ENCODE measurements around the gene OR6S1. TPM values are rescaled to one million over a fixed set of nuclear protein-coding genes. Genes with fewer than 3 reads are reported as not detected.
"Not testable (repeated sequence)": the region's sequence is repeated elsewhere in the genome, so short reads cannot be mapped to it uniquely, and the experiment has no call there.

The OR6S1 gene
- polyA plus RNA-seq, 1 donor = not detected

GRCh38 chr14:20652996-20653975, 11.8 kb upstream of the OR6S1 start:
- DNase-seq = peak in 1 of 2 donors; percentile 66
- Histone ChIP-seq H3K36me3 (ENCODE audit: control insufficient read depth, insufficient read depth, low read length) (no peaks in the 10 kb centered on the region), H3K4me3 (ENCODE audit: low read length) (peak overlapping the region; percentile 7), H3K9me3 (ENCODE audit: control insufficient read depth, low read depth, low read length) (no peaks in the 10 kb centered on the region), H3K27ac (ENCODE audit: low read length) (no peak overlapping the region), H3K4me1 (ENCODE audit: control insufficient read depth, insufficient read depth, low read length) (peaks cover 11% of the 10 kb centered on the region), H3K27me3 (ENCODE audit: control insufficient read depth, insufficient read depth, low read length) (peaks cover 26% of the 10 kb centered on the region)
- WGBS (ENCODE audit: insufficient coverage, low lambda C conversion rate) = no CpG with 5 or more reads among the region's 39 CpGs

GRCh38 chr14:20645481-20645880, 4.0 kb upstream of the OR6S1 start:
- Histone ChIP-seq H3K4me1 (ENCODE audit: control insufficient read depth, insufficient read depth, low read length) (no peaks in the 10 kb centered on the region), H3K36me3 (ENCODE audit: control insufficient read depth, insufficient read depth, low read length) (no peaks in the 10 kb centered on the region), H3K27me3 (ENCODE audit: control insufficient read depth, insufficient read depth, low read length) (peaks cover 3% of the 10 kb centered on the region), H3K4me3 (ENCODE audit: low read length) (no peak overlapping the region), H3K27ac (ENCODE audit: low read length) (no peak overlapping the region), H3K9me3 (ENCODE audit: control insufficient read depth, low read depth, low read length) (no peaks in the 10 kb centered on the region)
- DNase-seq = no peak
- no CpG with 5 or more reads among the region's 1 CpG for WGBS (ENCODE audit: insufficient coverage, low lambda C conversion rate)

- WGBS (ENCODE audit: insufficient coverage, low lambda C conversion rate) = no CpG with 5 or more reads among the region's 2 CpGs
- Histone ChIP-seq H3K9me3 (ENCODE audit: control insufficient read depth, low read depth, low read length) (no peaks in the 10 kb centered on the region), H3K4me1 (ENCODE audit: control insufficient read depth, insufficient read depth, low read length) (no peaks in the 10 kb centered on the region), H3K36me3 (ENCODE audit: control insufficient read depth, insufficient read depth, low read length) (no peaks in the 10 kb centered on the region), H3K27me3 (ENCODE audit: control insufficient read depth, insufficient read depth, low read length) (peaks cover 3% of the 10 kb centered on the region), H3K4me3 (ENCODE audit: low read length) (no peak overlapping the region), H3K27ac (ENCODE audit: low read length) (no peak overlapping the region)
- DNase-seq = no peak
Measured at GRCh38 chr14:20644520-20644919, 3.0 kb upstream of the OR6S1 start.

DNA sequence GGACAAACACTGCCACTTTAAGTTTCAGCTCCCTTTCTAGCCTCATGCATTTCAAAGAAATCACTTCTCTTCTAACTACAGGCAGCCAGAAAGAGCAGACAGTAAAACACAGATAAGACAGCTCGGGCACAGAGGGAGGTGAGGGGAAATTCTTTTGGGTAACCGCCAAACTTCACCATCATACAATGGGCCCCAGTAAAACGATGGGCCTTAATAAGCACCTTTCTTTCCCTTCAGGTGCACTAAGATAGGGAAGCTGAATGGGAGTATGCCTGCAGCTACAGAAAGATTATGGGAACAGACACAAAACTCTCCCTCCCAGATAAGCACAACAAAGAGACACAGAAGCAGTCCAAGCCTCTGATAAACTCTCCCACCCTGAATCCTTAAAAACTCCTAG, 1.3 kb upstream of the OR6S1 start:
- DNase-seq; H3K4me3 ChIP-seq (ENCODE audit: low read length); H3K27me3 ChIP-seq (ENCODE audit: control insufficient read depth, insufficient read depth, low read length); H3K4me1 ChIP-seq (ENCODE audit: control insufficient read depth, insufficient read depth, low read length); H3K9me3 ChIP-seq (ENCODE audit: control insufficient read depth, low read depth, low read length); H3K27ac ChIP-seq (ENCODE audit: low read length); H3K36me3 ChIP-seq (ENCODE audit: control insufficient read depth, insufficient read depth, low read length): not testable (repeated sequence)
- no CpG with 5 or more reads among the region's 3 CpGs for WGBS (ENCODE audit: insufficient coverage, low lambda C conversion rate)

- no CpG with 5 or more reads among the region's 7 CpGs for WGBS (ENCODE audit: insufficient coverage, low lambda C conversion rate)
- Histone ChIP-seq H3K27ac (ENCODE audit: low read length) (no peak overlapping the region), H3K36me3 (ENCODE audit: control insufficient read depth, insufficient read depth, low read length) (no peaks in the 10 kb centered on the region), H3K27me3 (ENCODE audit: control insufficient read depth, insufficient read depth, low read length) (no peaks in the 10 kb centered on the region), H3K4me3 (ENCODE audit: low read length) (no peak overlapping the region), H3K9me3 (ENCODE audit: control insufficient read depth, low read depth, low read length) (no peaks in the 10 kb centered on the region), H3K4me1 (ENCODE audit: control insufficient read depth, insufficient read depth, low read length) (no peaks in the 10 kb centered on the region)
- no peak for DNase-seq
Measured at GRCh38 chr14:20642182-20642581, 691 bp upstream of the OR6S1 start.

GRCh38 chr14:20632831-20633691, 8.4 kb downstream of the OR6S1 start:
- H3K4me1 ChIP-seq (ENCODE audit: control insufficient read depth, insufficient read depth, low read length) = peaks cover 7% of the 10 kb centered on the region
- no peak overlapping the region for H3K27ac ChIP-seq (ENCODE audit: low read length)
- H3K36me3 ChIP-seq (ENCODE audit: control insufficient read depth, insufficient read depth, low read length) = no peaks in the 10 kb centered on the region
- H3K27me3 ChIP-seq (ENCODE audit: control insufficient read depth, insufficient read depth, low read length) = peaks cover 32% of the 10 kb centered on the region
- peak in 1 of 2 donors; percentile 70 for DNase-seq
- peak overlapping the region; percentile 56 for H3K4me3 ChIP-seq (ENCODE audit: low read length)
- no peaks in the 10 kb centered on the region for H3K9me3 ChIP-seq (ENCODE audit: control insufficient read depth, low read depth, low read length)
- 5% methylated on average over 7 of the region's 45 CpGs for WGBS (ENCODE audit: insufficient coverage, low lambda C conversion rate)

GRCh38 chr14:20632448-20632830, 9.1 kb downstream of the OR6S1 start:
- Histone ChIP-seq H3K36me3 (ENCODE audit: control insufficient read depth, insufficient read depth, low read length) (no peaks in the 10 kb centered on the region), H3K27ac (ENCODE audit: low read length) (no peak overlapping the region), H3K4me3 (ENCODE audit: low read length) (peak overlapping the region; percentile 56), H3K4me1 (ENCODE audit: control insufficient read depth, insufficient read depth, low read length) (peaks cover 7% of the 10 kb centered on the region), H3K27me3 (ENCODE audit: control insufficient read depth, insufficient read depth, low read length) (peaks cover 38% of the 10 kb centered on the region), H3K9me3 (ENCODE audit: control insufficient read depth, low read depth, low read length) (no peaks in the 10 kb centered on the region)
- peak in 1 of 2 donors; percentile 29 for DNase-seq
- no CpG with 5 or more reads among the region's 19 CpGs for WGBS (ENCODE audit: insufficient coverage, low lambda C conversion rate)

DNA sequence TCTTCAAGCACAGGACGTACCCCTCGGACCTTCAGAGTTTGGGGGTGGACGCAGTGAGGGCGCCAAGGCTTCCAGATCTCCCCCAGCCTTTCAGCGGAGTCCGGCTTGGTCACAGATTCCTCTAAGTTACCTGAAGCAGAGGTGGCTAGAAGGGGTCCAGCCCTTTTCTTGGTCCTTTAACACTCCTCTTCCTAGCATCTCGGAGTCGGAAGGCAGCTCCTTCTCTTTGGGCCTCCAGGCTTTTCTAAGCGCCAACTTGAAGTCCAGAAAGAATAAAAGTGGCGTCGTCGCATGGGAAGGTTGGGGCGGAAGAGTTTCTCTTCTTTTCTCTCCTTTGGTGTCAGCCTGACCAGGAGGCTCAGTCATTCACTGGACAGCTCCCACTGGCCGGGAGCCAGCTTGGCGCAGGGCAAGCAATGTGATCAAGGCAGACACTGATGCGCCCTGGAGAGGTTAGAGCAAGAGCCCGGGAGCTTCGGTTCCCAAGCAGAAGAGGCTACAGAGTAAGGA, 9.6 kb downstream of the OR6S1 start:
- peak overlapping the region; percentile 56 for H3K4me3 ChIP-seq (ENCODE audit: low read length)
- DNase-seq = peak in 1 of 2 donors; percentile 55

DNA sequence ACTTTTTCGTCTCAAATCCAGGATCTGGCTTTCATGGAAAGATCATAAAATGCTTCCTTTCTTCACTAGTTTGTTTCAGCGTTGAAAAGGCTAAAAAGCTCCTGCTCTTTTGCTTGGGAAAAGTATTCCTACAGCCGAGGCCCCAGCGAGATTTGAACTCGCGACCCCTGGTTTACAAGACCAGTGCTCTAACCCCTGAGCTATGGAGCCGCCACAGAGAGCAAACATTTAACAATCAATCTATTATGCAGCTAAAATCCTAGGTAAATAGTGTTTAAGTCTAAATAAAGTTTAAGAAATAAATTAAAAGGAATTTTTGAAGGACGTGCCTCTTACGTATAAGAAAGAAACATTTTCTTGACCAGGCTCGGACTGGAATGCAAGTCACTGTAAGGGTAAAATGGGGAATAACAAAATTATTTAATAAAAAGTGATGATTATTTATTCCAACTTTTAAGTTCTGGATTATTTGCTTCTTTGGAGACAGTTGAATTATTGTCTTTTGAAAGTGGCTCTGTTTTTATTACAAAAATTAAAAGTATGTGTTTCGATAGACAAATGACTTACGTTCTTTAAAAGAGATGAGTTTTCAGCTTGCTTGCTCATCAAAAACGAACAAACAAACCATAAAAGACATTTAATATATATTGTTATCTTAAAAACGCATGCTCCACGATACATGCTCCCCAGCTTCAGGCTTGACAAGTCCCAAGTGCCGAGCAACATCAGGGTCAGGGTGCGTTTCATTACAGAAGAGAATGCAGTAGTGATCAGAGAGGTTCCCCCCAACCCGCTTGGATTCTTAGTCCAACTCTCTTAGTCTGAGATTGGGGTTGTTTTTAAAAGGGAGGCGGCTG, 10.2 kb downstream of the OR6S1 start:
- peak overlapping the region; percentile 33 for H3K27ac ChIP-seq (ENCODE audit: low read length)
- peak overlapping the region; percentile 56 for H3K4me3 ChIP-seq (ENCODE audit: low read length)
- H3K4me1 ChIP-seq (ENCODE audit: control insufficient read depth, insufficient read depth, low read length) = peaks cover 7% of the 10 kb centered on the region
- no peak for DNase-seq
- H3K27me3 ChIP-seq (ENCODE audit: control insufficient read depth, insufficient read depth, low read length) = peaks cover 46% of the 10 kb centered on the region
- 0% methylated on average over 3 of the region's 19 CpGs for WGBS (ENCODE audit: insufficient coverage, low lambda C conversion rate)
- no peaks in the 10 kb centered on the region for H3K9me3 ChIP-seq (ENCODE audit: control insufficient read depth, low read depth, low read length)
- H3K36me3 ChIP-seq (ENCODE audit: control insufficient read depth, insufficient read depth, low read length) = no peaks in the 10 kb centered on the region

More for the DNA sequence above, 9.6 kb downstream of the OR6S1 start:
- no peak overlapping the region for H3K27ac ChIP-seq (ENCODE audit: low read length)
- H3K36me3 ChIP-seq (ENCODE audit: control insufficient read depth, insufficient read depth, low read length) = no peaks in the 10 kb centered on the region
- peaks cover 41% of the 10 kb centered on the region for H3K27me3 ChIP-seq (ENCODE audit: control insufficient read depth, insufficient read depth, low read length)
- peaks cover 7% of the 10 kb centered on the region for H3K4me1 ChIP-seq (ENCODE audit: control insufficient read depth, insufficient read depth, low read length)
- no peaks in the 10 kb centered on the region for H3K9me3 ChIP-seq (ENCODE audit: control insufficient read depth, low read depth, low read length)
- no CpG with 5 or more reads among the region's 18 CpGs for WGBS (ENCODE audit: insufficient coverage, low lambda C conversion rate)

Data from large intestine (tissue), 3 donors.